B cell (primary cell): Measurements from ENCODE around the gene KLHL11. TPM values are rescaled to one million over a fixed set of nuclear protein-coding genes. Genes with fewer than 3 reads are reported as not detected.

Experiments
- ATAC-seq: fragments of 200-7000 bp; cut with Tn5 transposase; one replicate; pipeline ENCODE4 v1.10.0; 2021; ENCODE audit warnings: low read depth, mild to moderate bottlenecking, moderate number of reproducible peaks, moderate library complexity
- CTCF ChIA-PET: fragments of 350-600 bp; sonication (Branson Sonifier 250); formaldehyde crosslinking; loops from one replicate; lab custom pipeline; 2021; ENCODE audit warnings: antibody characterized with exemption, inconsistent platforms; lab: Charles Lee
- POLR2A ChIA-PET: fragments of 350-600 bp; sonication (Branson Sonifier 250); formaldehyde crosslinking; loops from one replicate; lab custom pipeline; 2021; ENCODE audit warnings: antibody characterized with exemption; lab: Charles Lee
- DNase-seq: peaks from one replicate; pipeline ENCODE4 v3.0.0; 2013
- H2AFZ ChIP-seq: 2 replicates; pipeline ENCODE4 v1.6.1; 2012; ENCODE audit warnings: mild to moderate bottlenecking, low read depth, low read length; ENCODE audit not compliant: insufficient read depth, poor library complexity, severe bottlenecking
- H3K27ac ChIP-seq, 2 donors: 1 replicate in 1 of 2; 2 replicates in 1 of 2; pipeline ENCODE4 v1.5.1; 2012 to 2013; ENCODE audit warnings: low read length in 2 of 2, mild to moderate bottlenecking in 2 of 2, moderate library complexity in 1 of 2
- H3K27me3 ChIP-seq, 4 experiments: fragments of 200-600 bp in 1 of 4; sonication (generic) in 1 of 4; replicated peaks in 1 of 4; 1 replicate in 2 of 4; 2 replicates in 2 of 4; pipeline versions ENCODE4 v1.6.1 to v1.7.0; 2013 to 2016; ENCODE audit warnings: low read length in 3 of 4, mild to moderate bottlenecking in 2 of 4, mixed read lengths in 1 of 4, moderate library complexity in 1 of 4; ENCODE audit not compliant: insufficient read depth in 4 of 4, control insufficient read depth in 3 of 4; ENCODE audit errors: control extremely low read depth in 1 of 4
- H3K36me3 ChIP-seq, 2 experiments: replicated peaks in 1 of 2; 1 replicate in 1 of 2; 2 replicates in 1 of 2; pipeline versions ENCODE4 v1.6.1 to v1.7.1; 2013; ENCODE audit warnings: low read length in 1 of 2; ENCODE audit not compliant: insufficient read depth in 2 of 2, control insufficient read depth in 1 of 2; ENCODE audit errors: control extremely low read depth in 1 of 2, extremely low read depth in 1 of 2
- H3K4me1 ChIP-seq, 2 donors: fragments of 200-600 bp in 1 of 2; sonication (generic) in 1 of 2; 1 replicate in 1 of 2; 2 replicates in 1 of 2; pipeline versions ENCODE4 v1.5.1 to v1.6.1; 2013 to 2017; ENCODE audit warnings: low read length in 2 of 2; ENCODE audit not compliant: control insufficient read depth in 2 of 2, insufficient read depth in 2 of 2
- H3K4me2 ChIP-seq: replicated peaks from 2 replicates; pipeline ENCODE3; 2012; ENCODE audit warnings: mild to moderate bottlenecking, low read depth, low read length; ENCODE audit not compliant: poor library complexity, severe bottlenecking
- H3K4me3 ChIP-seq, 5 experiments: fragments of 200-600 bp in 1 of 5; sonication (generic) in 1 of 5; 1 replicate in 3 of 5; 2 replicates in 2 of 5; pipeline versions ENCODE4 v1.5.1 to v1.7.0; 2011 to 2016; ENCODE audit warnings: low read length in 4 of 5, mild to moderate bottlenecking in 4 of 5, low read depth in 2 of 5, control low read depth in 1 of 5, moderate library complexity in 1 of 5; ENCODE audit not compliant: insufficient read depth in 1 of 5; ENCODE audit errors: control extremely low read depth in 1 of 5, extremely low read depth in 1 of 5
- H3K79me2 ChIP-seq: fragments of 200-600 bp; sonication (generic); one replicate; pipeline ENCODE4 v1.6.0; 2016; ENCODE audit warnings: low read length; ENCODE audit not compliant: control insufficient read depth, insufficient read depth
- H3K9ac ChIP-seq: fragments of 200-600 bp; sonication (generic); 2 replicates; pipeline ENCODE4 v1.6.1; 2017; ENCODE audit warnings: mild to moderate bottlenecking, low read length, moderate library complexity
- H3K9me3 ChIP-seq, 3 donors: one replicate each; pipeline versions ENCODE4 v1.6.1 to v1.7.1; 2013; ENCODE audit warnings: low read length in 2 of 3; ENCODE audit not compliant: control insufficient read depth in 2 of 3, insufficient read depth in 1 of 3; ENCODE audit errors: control extremely low read depth in 1 of 3
- H4K20me1 ChIP-seq: 2 replicates; pipeline ENCODE4 v1.6.0; 2012; ENCODE audit warnings: mild to moderate bottlenecking, low read length; ENCODE audit not compliant: insufficient read depth, control insufficient read depth, poor library complexity, severe bottlenecking
- H3K27ac Mint-ChIP-seq: one replicate; pipeline ENCODE4 v1.8.0; 2021; ENCODE audit warnings: mixed read lengths
- H3K27me3 Mint-ChIP-seq: one replicate; pipeline ENCODE4 v1.8.0; 2021; ENCODE audit warnings: mixed read lengths
- H3K4me1 Mint-ChIP-seq: one replicate; pipeline ENCODE4 v1.8.0; 2021; ENCODE audit warnings: mixed read lengths
- H3K4me3 Mint-ChIP-seq: one replicate; pipeline ENCODE4 v1.8.0; 2021; ENCODE audit warnings: mixed read lengths
- H3K9me3 Mint-ChIP-seq: one replicate; pipeline ENCODE4 v1.8.0; 2022; ENCODE audit warnings: mixed read lengths; ENCODE audit not compliant: insufficient read depth
- EZH2 ChIP-seq: IDR thresholded peaks from 2 replicates; pipeline ENCODE4 v1.6.1; 2012; ENCODE audit warnings: borderline replicate concordance, low read depth, mild to moderate bottlenecking, moderate library complexity, low read length; ENCODE audit not compliant: insufficient read depth, poor library complexity, severe bottlenecking
- WGBS: methylation state at CpG from one replicate; pipeline ENCODE4 v1.1.5; 2013; ENCODE audit warnings: missing lambda C conversion rate; ENCODE audit not compliant: insufficient coverage; 5-methylcytosine and 5-hydroxymethylcytosine counted together
- intact Hi-C: fragments of 100-400 bp; cut with micrococcal nuclease; formaldehyde crosslinking; loops from one replicate; pipeline ENCODE4 v1.10.0; 2022
- polyA plus RNA-seq: library from polyadenylated mRNA; depleted of rRNA; stranded (reverse); fragments of >200 nt; gene quantifications from 2 replicates; pipeline ENCODE4 v1.2.3, GENCODE V29; 2012
- total RNA-seq, 2 donors: library from RNA; stranded (reverse); fragments of 120-200 nt in 1 of 2; gene quantifications; 1 replicate in 1 of 2; 2 replicates in 1 of 2; pipeline versions ENCODE4 v1.2.3 to v1.2.4, GENCODE V29; 2013 to 2022
- TF ChIP-seq, protein P1 (sequence below): fragments of 200-600 bp; IDR thresholded peaks from one replicate; pipeline ENCODE4 v1.8.0; 2022; ENCODE audit warnings: antibody characterized with exemption, mild to moderate bottlenecking

The KLHL11 gene
- total and polyA plus RNA-seq, 2 donors (not counting 1 experiment from before 2014, with no cell fraction given): 4.2 to 18.7 TPM

DNA sequence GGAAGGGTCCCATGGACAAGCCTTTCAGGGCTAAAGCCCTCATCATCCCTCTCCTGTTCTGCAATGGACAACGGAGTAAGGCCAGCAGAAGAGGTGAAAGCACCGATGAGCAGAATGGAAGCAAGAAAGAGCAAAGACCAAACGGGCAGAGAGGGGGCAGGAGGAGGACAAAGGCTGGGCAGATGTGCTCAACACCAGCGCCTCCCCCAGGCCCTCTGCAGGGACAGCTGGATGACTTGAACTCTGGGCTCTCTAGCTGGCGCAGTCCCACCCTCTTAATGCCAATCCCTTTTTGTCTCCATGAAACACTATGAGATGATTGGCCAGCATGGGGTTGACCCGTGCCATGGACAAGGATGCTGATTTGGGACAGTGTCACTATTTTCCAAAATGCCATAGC is 31.5 kb upstream of the KLHL11 start:
- no peaks in the 10 kb centered on the region for H3K4me1 Mint-ChIP-seq
- WGBS: 98% methylated on average over 5 of the region's 6 CpGs
- H3K4me2 ChIP-seq: no peak overlapping the region
- H3K27me3 ChIP-seq: no peaks in the 10 kb centered on the region
- H3K27ac ChIP-seq: no peak overlapping the region
- no peak overlapping the region for H3K4me3 ChIP-seq
- no peak overlapping the region for H2AFZ ChIP-seq
- DNase-seq (no peak), ATAC-seq (no peak)
- no peak overlapping the region for H3K27ac Mint-ChIP-seq
- TF ChIP-seq, protein P1, sequence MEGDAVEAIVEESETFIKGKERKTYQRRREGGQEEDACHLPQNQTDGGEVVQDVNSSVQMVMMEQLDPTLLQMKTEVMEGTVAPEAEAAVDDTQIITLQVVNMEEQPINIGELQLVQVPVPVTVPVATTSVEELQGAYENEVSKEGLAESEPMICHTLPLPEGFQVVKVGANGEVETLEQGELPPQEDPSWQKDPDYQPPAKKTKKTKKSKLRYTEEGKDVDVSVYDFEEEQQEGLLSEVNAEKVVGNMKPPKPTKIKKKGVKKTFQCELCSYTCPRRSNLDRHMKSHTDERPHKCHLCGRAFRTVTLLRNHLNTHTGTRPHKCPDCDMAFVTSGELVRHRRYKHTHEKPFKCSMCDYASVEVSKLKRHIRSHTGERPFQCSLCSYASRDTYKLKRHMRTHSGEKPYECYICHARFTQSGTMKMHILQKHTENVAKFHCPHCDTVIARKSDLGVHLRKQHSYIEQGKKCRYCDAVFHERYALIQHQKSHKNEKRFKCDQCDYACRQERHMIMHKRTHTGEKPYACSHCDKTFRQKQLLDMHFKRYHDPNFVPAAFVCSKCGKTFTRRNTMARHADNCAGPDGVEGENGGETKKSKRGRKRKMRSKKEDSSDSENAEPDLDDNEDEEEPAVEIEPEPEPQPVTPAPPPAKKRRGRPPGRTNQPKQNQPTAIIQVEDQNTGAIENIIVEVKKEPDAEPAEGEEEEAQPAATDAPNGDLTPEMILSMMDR: no peak
- no peak for TF ChIP-seq EZH2
- no peak overlapping the region for H3K9ac ChIP-seq
- ChIA-PET POLR2A (no interaction called here), CTCF (no interaction called here)
- peaks cover 0 to 71% of the 10 kb centered on the region in 2 experiments for H3K36me3 ChIP-seq
- no peaks in the 10 kb centered on the region for H3K4me1 ChIP-seq
- no peaks in the 10 kb centered on the region for H4K20me1 ChIP-seq
- peaks cover 4% of the 10 kb centered on the region for H3K79me2 ChIP-seq
- H3K4me3 Mint-ChIP-seq: no peak overlapping the region
- intact Hi-C loops: no loop called here
- no peaks in the 10 kb centered on the region for H3K27me3 Mint-ChIP-seq
- no peaks in the 10 kb centered on the region for H3K9me3 Mint-ChIP-seq
- no peaks in the 10 kb centered on the region for H3K9me3 ChIP-seq

- Histone ChIP-seq H3K9ac (no peak overlapping the region), H3K9me3 (no peaks in the 10 kb centered on the region), H4K20me1 (no peaks in the 10 kb centered on the region), H3K4me1 (no peaks in the 10 kb centered on the region), H3K4me3 (no peak overlapping the region), H3K36me3 (peaks cover 0 to 72% of the 10 kb centered on the region in 2 experiments), H2AFZ (no peak overlapping the region), H3K4me2 (no peak overlapping the region), H3K27ac (no peak overlapping the region), H3K27me3 (no peaks in the 10 kb centered on the region), H3K79me2 (peaks cover 4% of the 10 kb centered on the region)
- CTCF ChIA-PET: interaction anchor here (0.6 kb wide), 1 partner anchor 1413 kb away, joined by 3 read pairs; no protein-coding TSS in a partner anchor
- Mint-ChIP-seq H3K27ac (no peak overlapping the region), H3K9me3 (no peaks in the 10 kb centered on the region), H3K4me3 (no peak overlapping the region), H3K4me1 (no peaks in the 10 kb centered on the region), H3K27me3 (no peaks in the 10 kb centered on the region)
- ATAC-seq (no peak), DNase-seq (no peak)
- no peak for TF ChIP-seq EZH2
- TF ChIP-seq, protein P1: no peak
- WGBS: 100% methylated on average over 5 of the region's 5 CpGs
- intact Hi-C loops: no loop called here
- POLR2A ChIA-PET: no interaction called here
Observed at GRCh38 chr17:41895617-41896016, 30.4 kb upstream of the KLHL11 start.
